ENCODE results near the gene CHCHD6.

The CHCHD6 gene

DNA sequence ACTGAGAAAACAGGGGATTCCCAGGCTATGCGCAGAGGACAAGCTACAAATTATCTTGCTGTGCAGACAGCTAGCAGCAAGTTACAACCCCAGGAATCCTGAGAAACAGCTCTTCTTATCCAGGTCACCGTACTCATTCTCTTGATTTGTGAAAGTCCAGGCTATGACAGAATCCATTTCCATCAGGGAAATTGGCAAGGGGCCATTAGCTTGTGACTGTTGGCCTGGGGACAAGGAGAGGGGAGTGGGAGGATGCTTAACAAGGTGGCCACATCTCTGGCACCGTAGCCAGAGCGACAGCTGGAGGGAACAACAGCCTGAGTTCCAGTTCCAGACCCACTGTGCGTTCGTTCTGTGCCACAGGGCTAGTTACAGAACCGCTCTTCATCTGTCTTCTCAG, 233.9 kb downstream of the CHCHD6 start:
- no peak for TF ChIP-seq SIN3A (IDR thresholded peaks at IDR 0.05; ENCODE audit: borderline replicate concordance, insufficient read depth, low read length)
- TF ChIP-seq POLR2AphosphoS5 (IDR thresholded peaks at IDR 0.05; ENCODE audit: low read depth, low read length): no peak
- TF ChIP-seq, protein P1, sequence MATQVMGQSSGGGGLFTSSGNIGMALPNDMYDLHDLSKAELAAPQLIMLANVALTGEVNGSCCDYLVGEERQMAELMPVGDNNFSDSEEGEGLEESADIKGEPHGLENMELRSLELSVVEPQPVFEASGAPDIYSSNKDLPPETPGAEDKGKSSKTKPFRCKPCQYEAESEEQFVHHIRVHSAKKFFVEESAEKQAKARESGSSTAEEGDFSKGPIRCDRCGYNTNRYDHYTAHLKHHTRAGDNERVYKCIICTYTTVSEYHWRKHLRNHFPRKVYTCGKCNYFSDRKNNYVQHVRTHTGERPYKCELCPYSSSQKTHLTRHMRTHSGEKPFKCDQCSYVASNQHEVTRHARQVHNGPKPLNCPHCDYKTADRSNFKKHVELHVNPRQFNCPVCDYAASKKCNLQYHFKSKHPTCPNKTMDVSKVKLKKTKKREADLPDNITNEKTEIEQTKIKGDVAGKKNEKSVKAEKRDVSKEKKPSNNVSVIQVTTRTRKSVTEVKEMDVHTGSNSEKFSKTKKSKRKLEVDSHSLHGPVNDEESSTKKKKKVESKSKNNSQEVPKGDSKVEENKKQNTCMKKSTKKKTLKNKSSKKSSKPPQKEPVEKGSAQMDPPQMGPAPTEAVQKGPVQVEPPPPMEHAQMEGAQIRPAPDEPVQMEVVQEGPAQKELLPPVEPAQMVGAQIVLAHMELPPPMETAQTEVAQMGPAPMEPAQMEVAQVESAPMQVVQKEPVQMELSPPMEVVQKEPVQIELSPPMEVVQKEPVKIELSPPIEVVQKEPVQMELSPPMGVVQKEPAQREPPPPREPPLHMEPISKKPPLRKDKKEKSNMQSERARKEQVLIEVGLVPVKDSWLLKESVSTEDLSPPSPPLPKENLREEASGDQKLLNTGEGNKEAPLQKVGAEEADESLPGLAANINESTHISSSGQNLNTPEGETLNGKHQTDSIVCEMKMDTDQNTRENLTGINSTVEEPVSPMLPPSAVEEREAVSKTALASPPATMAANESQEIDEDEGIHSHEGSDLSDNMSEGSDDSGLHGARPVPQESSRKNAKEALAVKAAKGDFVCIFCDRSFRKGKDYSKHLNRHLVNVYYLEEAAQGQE (IDR thresholded peaks at IDR 0.05; ENCODE audit: insufficient read depth in 1 of 2, low read depth in 2 of 2, low read length in 2 of 2): no peak
- TF ChIP-seq TAF1 (IDR thresholded peaks at IDR 0.05; ENCODE audit: borderline replicate concordance, insufficient read depth, low read length): no peak
- no peak for TF ChIP-seq FOXP2 (optimal IDR thresholded peaks at IDR 0.05; ENCODE audit: borderline replicate concordance, extremely low read depth, extremely low read length, insufficient read depth)

DNA sequence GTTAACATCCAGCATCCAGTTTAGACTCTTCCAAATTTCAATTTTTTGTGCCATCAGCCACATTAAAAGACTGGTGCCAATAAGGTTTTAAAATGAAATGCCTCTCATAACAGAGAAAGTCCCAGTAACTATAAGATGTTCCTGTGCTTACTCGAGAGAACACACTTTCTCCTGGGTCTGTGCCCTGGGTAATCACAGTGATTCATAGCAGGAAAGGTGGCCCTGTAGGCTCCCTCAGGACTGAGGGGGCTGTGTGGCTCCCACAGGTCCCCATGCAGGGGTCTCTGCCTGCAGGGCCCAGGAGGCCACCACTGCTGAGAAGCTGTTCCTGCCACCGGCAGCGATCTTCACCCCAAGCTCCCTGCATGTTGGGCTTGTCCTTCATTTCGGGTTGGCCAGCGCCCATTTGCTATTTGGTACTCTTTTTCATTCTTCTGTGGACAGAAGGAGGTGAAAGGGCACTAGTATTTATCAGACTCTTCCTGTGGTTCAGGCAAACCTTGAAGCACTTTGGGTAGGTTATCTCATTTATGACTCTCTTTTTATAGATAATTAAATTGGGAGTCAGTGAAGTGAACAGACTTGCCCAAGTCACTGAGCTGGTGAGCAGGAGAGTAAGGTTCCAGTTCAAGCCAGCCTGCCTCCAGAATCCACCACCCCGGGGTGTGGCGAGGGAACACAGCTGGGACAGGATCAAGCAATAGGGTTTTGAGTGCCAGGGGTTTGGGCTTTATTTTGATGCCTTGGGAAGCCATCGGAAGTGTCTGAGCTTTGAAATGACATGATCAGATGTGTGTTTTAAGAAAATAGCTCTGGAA, 234.7 kb downstream of the CHCHD6 start:
- TF ChIP-seq, protein P1 (IDR thresholded peaks at IDR 0.05; ENCODE audit: insufficient read depth in 1 of 2, low read depth in 2 of 2, low read length in 2 of 2): no peak
- no peak for TF ChIP-seq SIN3A (IDR thresholded peaks at IDR 0.05; ENCODE audit: borderline replicate concordance, insufficient read depth, low read length)
- no peak for TF ChIP-seq FOXP2 (optimal IDR thresholded peaks at IDR 0.05; ENCODE audit: borderline replicate concordance, extremely low read depth, extremely low read length, insufficient read depth)
- TF ChIP-seq TAF1 (IDR thresholded peaks at IDR 0.05; ENCODE audit: borderline replicate concordance, insufficient read depth, low read length): no peak
- no peak for TF ChIP-seq POLR2AphosphoS5 (IDR thresholded peaks at IDR 0.05; ENCODE audit: low read depth, low read length)

DNA sequence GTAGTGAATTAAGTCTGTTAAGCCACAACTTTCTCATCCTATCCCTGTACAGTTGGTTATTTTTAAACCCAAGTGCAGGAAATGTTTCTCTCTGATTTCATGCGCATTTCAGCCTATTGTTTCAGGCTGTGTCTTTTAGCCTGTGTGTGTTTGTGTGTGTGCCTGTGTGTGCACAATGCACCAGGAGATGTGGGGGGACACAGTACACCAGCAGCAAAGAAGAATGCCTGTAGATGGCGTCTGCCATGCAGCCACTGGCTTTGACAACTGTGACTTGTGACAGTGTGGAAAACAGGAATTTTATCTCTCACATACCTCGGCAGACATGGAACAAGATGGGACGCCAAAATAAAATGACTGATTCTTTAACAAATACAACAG, 235.3 kb downstream of the CHCHD6 start:
- no peak for TF ChIP-seq FOXP2 (optimal IDR thresholded peaks at IDR 0.05; ENCODE audit: borderline replicate concordance, extremely low read depth, extremely low read length, insufficient read depth)
- TF ChIP-seq SIN3A (IDR thresholded peaks at IDR 0.05; ENCODE audit: borderline replicate concordance, insufficient read depth, low read length): no peak
- TF ChIP-seq POLR2AphosphoS5 (IDR thresholded peaks at IDR 0.05; ENCODE audit: low read depth, low read length): no peak
- TF ChIP-seq, protein P1 (IDR thresholded peaks at IDR 0.05; ENCODE audit: insufficient read depth in 1 of 2, low read depth in 2 of 2, low read length in 2 of 2): no peak
- no peak for TF ChIP-seq TAF1 (IDR thresholded peaks at IDR 0.05; ENCODE audit: borderline replicate concordance, insufficient read depth, low read length)

DNA sequence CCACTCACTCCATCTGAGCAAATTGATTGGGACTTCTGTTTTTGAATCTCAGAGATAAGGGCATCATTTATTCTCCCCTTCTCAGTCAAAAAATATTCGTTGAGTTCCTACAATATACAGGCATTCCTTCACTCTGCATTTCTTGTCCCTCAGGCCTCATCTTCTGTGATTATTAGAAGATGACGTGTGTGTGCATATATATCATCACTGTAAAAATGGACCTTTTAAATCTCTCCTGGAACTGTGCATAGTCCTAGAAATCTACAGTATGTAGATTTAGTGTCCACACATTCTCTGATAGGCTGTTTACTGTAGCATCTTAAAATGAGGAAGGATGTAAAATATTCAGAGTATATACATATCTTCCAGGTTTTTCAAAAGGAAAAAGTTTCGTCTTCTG, 235.7 kb downstream of the CHCHD6 start:
- TF ChIP-seq TAF1 (IDR thresholded peaks at IDR 0.05; ENCODE audit: borderline replicate concordance, insufficient read depth, low read length) (no peak), FOXP2 (optimal IDR thresholded peaks at IDR 0.05; ENCODE audit: borderline replicate concordance, extremely low read depth, extremely low read length, insufficient read depth) (no peak), POLR2AphosphoS5 (IDR thresholded peaks at IDR 0.05; ENCODE audit: low read depth, low read length) (no peak), SIN3A (IDR thresholded peaks at IDR 0.05; ENCODE audit: borderline replicate concordance, insufficient read depth, low read length) (no peak)
- TF ChIP-seq, protein P1 (IDR thresholded peaks at IDR 0.05; ENCODE audit: insufficient read depth in 1 of 2, low read depth in 2 of 2, low read length in 2 of 2): no peak
